Heart left ventricle (tissue), 13 donors: ENCODE data around the gene XPR1.
"Not testable (repeated sequence)": the region's sequence is repeated elsewhere in the genome, so short reads cannot be mapped to it uniquely, and the experiment has no call there.

Experiments used
- POLR2A ChIP-seq, 2 donors: fragments of 450-650 bp; IDR thresholded peaks; one replicate each; pipeline ENCODE4 v1.6.1; 2017; ENCODE audit warnings: antibody characterized with exemption in 2 of 2, mild to moderate bottlenecking in 2 of 2, moderate library complexity in 2 of 2
- TF ChIP-seq, protein P1 (sequence below), 12 donors: fragments of 200-600 bp; sonication (generic) in 4 of 12; IDR thresholded peaks; one replicate each; pipeline versions ENCODE4 v1.5.0 to v1.8.0; 2018 to 2022; ENCODE audit warnings: antibody characterized with exemption in 12 of 12, mild to moderate bottlenecking in 5 of 12
- donor health status: ischemic (EF 13 %, LVEDD 7.1; RV severe dilation, severe dysfunction).
- donor health status: DM: no; HTN: yes; CAD: no.
- donor health status: DM: no; HTN: no; CAD: no.
- donor health status: ischemic (EF 25% LVEDD 6.9; RV normal size, moderate dysfunction).
- donor health status: ischemic (EF 25% LVEDD 5.7; RV mildly dilated, moderate dysfunction).
- donor health status: ischemic (EF 35%, LVEDD 5.7; RV mildly dilated, moderate dysfunction).
- donor health status: nonischemic (EF 11% LVEDD 7.7; RV severe dilation, severe dysfunction).
- donor health status: DM: yes; HTN: yes; CAD: no.
- donor health status: PGD.
- donor health status: ischemic (EF 29% LVEDD 5.4; RV normal size, mild dysfunction).
- donor health status: nonischemic (EF 23%, LVEDD 6.1; RV moderate dilation, normal function).

- TF ChIP-seq, protein P1, sequence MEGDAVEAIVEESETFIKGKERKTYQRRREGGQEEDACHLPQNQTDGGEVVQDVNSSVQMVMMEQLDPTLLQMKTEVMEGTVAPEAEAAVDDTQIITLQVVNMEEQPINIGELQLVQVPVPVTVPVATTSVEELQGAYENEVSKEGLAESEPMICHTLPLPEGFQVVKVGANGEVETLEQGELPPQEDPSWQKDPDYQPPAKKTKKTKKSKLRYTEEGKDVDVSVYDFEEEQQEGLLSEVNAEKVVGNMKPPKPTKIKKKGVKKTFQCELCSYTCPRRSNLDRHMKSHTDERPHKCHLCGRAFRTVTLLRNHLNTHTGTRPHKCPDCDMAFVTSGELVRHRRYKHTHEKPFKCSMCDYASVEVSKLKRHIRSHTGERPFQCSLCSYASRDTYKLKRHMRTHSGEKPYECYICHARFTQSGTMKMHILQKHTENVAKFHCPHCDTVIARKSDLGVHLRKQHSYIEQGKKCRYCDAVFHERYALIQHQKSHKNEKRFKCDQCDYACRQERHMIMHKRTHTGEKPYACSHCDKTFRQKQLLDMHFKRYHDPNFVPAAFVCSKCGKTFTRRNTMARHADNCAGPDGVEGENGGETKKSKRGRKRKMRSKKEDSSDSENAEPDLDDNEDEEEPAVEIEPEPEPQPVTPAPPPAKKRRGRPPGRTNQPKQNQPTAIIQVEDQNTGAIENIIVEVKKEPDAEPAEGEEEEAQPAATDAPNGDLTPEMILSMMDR (IDR thresholded peaks at IDR 0.05): not testable (repeated sequence)
- not testable (repeated sequence) for TF ChIP-seq POLR2A (IDR thresholded peaks at IDR 0.05)
Observed at GRCh38 chr1:180726024-180726423, 94.2 kb downstream of the XPR1 start.
